Body of pancreas (tissue), 4 donors: ENCODE data around the gene RFX5.

Experiments used
- CTCF ChIP-seq, 7 experiments: fragments of 450-650 bp in 4 of 7; fragments of 200-600 bp in 3 of 7; sonication (generic) in 3 of 7; IDR thresholded peaks; one replicate each; pipeline ENCODE4 v1.5.1; 2016 to 2019; ENCODE audit warnings: antibody characterized with exemption in 7 of 7
- POLR2A ChIP-seq, 3 donors: fragments of 450-650 bp; IDR thresholded peaks; one replicate each; pipeline ENCODE4 v1.6.1; 2016; ENCODE audit warnings: antibody characterized with exemption in 3 of 3, mild to moderate bottlenecking in 2 of 3

- TF ChIP-seq CTCF (IDR thresholded peaks at IDR 0.05): no peak
- no peak for TF ChIP-seq POLR2A (IDR thresholded peaks at IDR 0.05)
Observed at GRCh38 chr1:151334822-151335221, 12.2 kb downstream of the RFX5 start.
